GM06990 (cell line): Measurements from ENCODE around the gene CAPN7.

Source experiments
- DNase-seq: peaks from one replicate; pipeline ENCODE4 v3.0.0-alpha.2; 2011; ENCODE audit not compliant: insufficient read length; ENCODE audit errors: extremely low read depth
- H3K27me3 ChIP-seq: replicated peaks from 2 replicates; pipeline ENCODE4 v1.6.0; 2011; ENCODE audit warnings: low read length; ENCODE audit not compliant: control insufficient read depth, insufficient read depth
- H3K36me3 ChIP-seq: 2 replicates; pipeline ENCODE4 v1.5.1; 2011; ENCODE audit warnings: low read length; ENCODE audit not compliant: control insufficient read depth, insufficient read depth
- H3K4me3 ChIP-seq: replicated peaks from 2 replicates; pipeline ENCODE4 v1.5.1; 2011; ENCODE audit warnings: low read depth, mild to moderate bottlenecking, control low read depth, low read length
- TF ChIP-seq, protein P1 (sequence below): IDR thresholded peaks from 2 replicates; pipeline ENCODE4 v1.5.1; 2011; ENCODE audit warnings: low read length, control low read depth, mild to moderate bottlenecking, inconsistent platforms; ENCODE audit not compliant: insufficient read depth, poor library complexity, severe bottlenecking

Gene CAPN7

DNA sequence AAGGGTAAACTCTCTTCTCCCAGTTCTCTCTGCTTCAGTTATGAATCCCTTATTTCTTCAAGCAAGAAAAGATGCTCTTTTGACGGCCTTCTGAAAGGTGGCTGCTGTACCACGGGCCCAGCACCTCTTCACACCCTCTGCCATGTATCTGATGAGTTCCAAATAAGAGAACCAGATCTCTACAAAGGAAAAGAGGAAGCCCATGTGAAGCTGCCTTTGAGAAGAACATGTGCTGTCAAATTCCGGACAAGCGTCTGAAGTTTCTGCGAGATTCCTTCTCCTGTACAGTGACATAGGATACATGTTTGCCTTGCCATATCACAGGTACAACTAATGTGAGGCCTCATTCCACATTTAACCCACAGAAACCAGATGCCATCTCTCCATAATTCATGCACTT lies 67.2 kb downstream of the CAPN7 start:
- Histone ChIP-seq H3K27me3 (no peaks in the 10 kb centered on the region), H3K4me3 (no peak overlapping the region), H3K36me3 (peaks cover 4% of the 10 kb centered on the region)
- TF ChIP-seq, protein P1, sequence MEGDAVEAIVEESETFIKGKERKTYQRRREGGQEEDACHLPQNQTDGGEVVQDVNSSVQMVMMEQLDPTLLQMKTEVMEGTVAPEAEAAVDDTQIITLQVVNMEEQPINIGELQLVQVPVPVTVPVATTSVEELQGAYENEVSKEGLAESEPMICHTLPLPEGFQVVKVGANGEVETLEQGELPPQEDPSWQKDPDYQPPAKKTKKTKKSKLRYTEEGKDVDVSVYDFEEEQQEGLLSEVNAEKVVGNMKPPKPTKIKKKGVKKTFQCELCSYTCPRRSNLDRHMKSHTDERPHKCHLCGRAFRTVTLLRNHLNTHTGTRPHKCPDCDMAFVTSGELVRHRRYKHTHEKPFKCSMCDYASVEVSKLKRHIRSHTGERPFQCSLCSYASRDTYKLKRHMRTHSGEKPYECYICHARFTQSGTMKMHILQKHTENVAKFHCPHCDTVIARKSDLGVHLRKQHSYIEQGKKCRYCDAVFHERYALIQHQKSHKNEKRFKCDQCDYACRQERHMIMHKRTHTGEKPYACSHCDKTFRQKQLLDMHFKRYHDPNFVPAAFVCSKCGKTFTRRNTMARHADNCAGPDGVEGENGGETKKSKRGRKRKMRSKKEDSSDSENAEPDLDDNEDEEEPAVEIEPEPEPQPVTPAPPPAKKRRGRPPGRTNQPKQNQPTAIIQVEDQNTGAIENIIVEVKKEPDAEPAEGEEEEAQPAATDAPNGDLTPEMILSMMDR = no peak
- DNase-seq = no peak

DNA sequence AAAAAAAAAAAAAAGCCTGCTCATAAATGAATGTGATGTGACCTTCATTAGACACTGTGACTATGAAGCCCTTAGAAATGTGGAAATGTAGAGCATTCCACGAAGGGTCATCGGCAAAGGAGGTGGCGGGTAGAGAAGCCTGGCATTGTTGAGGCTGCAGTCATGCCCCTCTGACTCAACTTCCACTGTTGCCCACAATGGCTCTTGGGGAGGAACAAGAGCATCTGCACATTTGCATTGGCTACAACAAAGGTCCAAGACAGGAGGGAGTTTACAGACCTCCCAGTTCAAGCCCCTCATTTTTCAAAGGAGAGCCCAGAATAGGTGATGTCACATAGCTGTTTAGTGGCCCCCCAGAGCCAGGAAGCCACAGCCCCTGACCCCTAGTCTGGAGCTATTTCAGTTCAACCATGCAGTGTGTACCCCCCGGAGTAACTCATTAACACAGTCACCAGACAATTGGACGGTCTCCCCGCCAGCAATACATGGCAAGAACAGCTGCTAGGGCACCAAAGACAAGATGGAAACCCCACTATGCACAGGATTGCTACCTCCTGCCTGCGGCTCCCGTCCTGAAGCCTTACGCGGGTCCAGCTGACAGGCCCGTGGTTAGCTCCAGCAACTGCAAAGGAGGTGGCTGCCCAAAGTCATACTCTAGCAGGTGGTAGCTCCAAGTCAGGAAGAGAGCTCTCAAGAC lies 70.1 kb downstream of the CAPN7 start:
- Histone ChIP-seq H3K4me3 (no peak overlapping the region), H3K36me3 (no peaks in the 10 kb centered on the region), H3K27me3 (no peaks in the 10 kb centered on the region)
- no peak for DNase-seq
- TF ChIP-seq, protein P1 = no peak

DNA sequence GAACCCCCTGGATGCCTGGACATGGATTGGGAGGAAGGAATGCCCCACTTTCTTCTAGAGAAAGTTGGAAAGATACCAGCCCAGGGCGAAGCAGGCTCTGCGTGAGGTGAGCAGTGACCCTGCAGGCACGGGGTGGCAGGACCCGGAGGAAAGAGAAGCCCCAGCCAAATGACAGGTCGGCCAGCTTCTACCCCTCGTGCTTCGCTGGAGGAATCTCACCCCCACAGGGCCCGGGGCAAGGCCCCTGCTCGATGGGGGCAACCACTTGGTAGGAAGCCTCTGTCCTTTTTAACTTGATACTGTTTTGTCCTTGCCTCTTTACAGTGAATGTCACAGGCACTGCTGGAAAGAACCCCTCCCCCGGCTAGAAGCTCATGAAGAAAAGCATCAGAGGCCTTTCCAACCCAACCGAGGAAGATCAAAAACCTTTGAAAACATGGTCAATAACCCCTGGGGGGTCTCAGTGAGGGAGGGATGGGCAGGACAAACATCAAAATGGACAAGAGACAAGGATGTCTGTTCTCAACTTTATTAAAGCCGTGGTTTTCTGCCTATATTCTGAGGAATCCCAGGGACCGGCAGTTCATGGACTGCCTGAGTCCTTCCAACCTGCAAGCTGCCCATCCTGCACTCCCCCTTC lies 71.9 kb downstream of the CAPN7 start:
- no peaks in the 10 kb centered on the region for H3K36me3 ChIP-seq
- no peaks in the 10 kb centered on the region for H3K27me3 ChIP-seq
- H3K4me3 ChIP-seq = no peak overlapping the region
- DNase-seq = no peak
- TF ChIP-seq, protein P1 = no peak

DNA sequence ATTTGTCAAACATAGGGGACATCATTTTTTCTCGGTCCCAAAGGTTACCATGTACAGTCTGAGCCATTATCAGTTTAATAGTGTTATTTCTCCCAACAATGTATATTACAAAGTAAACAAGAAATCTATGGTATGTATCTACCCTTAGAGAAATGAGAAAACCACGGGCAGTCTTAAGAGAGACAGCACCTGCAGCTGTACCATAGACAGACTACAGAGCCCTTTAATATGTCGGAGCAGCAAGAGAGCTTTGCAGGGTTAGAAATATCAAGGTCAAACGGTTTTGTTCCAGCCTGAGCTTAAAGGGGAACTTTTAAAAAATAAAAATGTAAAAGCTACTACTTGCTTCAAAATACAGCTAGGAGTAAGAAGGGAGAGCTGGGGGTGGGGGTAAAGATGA lies 73.2 kb downstream of the CAPN7 start:
- TF ChIP-seq, protein P1 = no peak
- Histone ChIP-seq H3K27me3 (no peaks in the 10 kb centered on the region), H3K4me3 (no peak overlapping the region), H3K36me3 (no peaks in the 10 kb centered on the region)
- no peak for DNase-seq

DNA sequence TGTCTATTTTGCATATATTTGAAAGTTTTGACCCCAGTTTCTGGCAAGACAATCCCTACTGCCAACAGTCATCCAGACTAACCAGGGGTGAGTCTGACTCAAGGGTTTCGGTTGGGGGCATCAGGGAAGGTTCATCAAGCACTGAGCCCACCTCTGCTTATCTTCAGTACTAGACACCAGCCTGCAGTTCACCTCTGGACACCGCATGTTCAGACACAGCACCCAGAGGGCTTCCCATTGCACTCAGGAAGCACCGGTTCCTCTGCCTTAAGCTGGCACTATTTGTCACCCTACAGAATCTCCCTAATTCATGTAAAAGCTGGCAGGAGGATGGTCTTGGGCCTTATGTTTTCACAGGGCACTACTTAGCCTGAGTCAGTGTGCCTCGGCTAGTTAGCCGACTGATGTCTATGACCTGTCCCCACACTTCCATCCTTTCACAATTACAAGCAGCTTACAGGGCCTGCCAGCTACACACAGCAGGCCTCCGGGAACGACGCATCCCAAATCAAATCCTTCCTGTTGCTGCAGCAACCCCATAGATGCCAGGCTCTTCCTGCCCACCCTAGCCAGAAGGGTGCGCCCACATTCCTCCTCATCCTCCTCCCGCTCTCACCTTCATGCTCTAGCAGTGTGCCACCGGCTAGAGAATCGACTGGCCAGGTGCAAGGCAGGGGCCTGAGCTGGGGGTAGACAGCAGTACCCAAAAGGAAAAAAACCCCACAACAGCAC lies 73.8 kb downstream of the CAPN7 start:
- no peaks in the 10 kb centered on the region for H3K36me3 ChIP-seq
- DNase-seq = no peak

More for the DNA sequence above, 73.8 kb downstream of the CAPN7 start:
- Histone ChIP-seq H3K4me3 (no peak overlapping the region), H3K27me3 (no peaks in the 10 kb centered on the region)
- TF ChIP-seq, protein P1 = no peak
